PC-3 (cell line): ENCODE data around the gene NXPH4. TPM values are rescaled to one million over a fixed set of nuclear protein-coding genes. Genes with fewer than 3 reads are reported as not detected.

Experiments used
- ATAC-seq: fragments of 200-7000 bp; cut with Tn5 transposase; 2 replicates; pipeline ENCODE4 v1.9.1; 2020; ENCODE audit warnings: mild to moderate bottlenecking, moderate library complexity
- BruUV-seq: library from RNA; stranded (reverse); fragments of 400-500 nt; replicated peaks from 2 replicates; lab custom pipeline; 2021; lab: Mats Ljungman, UMichigan
- CTCF ChIA-PET: fragments of 300-600 bp; sonication (Branson Sonifier 250); formaldehyde crosslinking; loops from one replicate; lab custom pipeline; 2022; ENCODE audit warnings: antibody characterized with exemption; lab: Charles Lee
- POLR2A ChIA-PET: fragments of 300-600 bp; sonication (Branson Sonifier 250); formaldehyde crosslinking; loops from one replicate; lab custom pipeline; 2022; ENCODE audit warnings: antibody characterized with exemption; ENCODE audit not compliant: unreplicated experiment; lab: Charles Lee
- DNase-seq: peaks from one replicate; pipeline ENCODE4 v3.0.0-alpha.2; 2015
- H2AFZ ChIP-seq: fragments of 300-600 bp; sonication (generic); 2 replicates; pipeline ENCODE4 v1.6.0; 2016; ENCODE audit warnings: antibody characterized with exemption, low read length
- H3F3A ChIP-seq: fragments of 300-600 bp; sonication (generic); one replicate; pipeline ENCODE4 v1.6.0; 2017; ENCODE audit warnings: antibody characterized with exemption, low read length, control low read depth, mild to moderate bottlenecking; ENCODE audit not compliant: unreplicated experiment
- H3K27ac ChIP-seq: fragments of 300-600 bp; sonication (generic); 2 replicates; pipeline ENCODE4 v1.5.1; 2016; ENCODE audit warnings: mild to moderate bottlenecking, low read length
- H3K27me3 ChIP-seq: fragments of 300-600 bp; sonication (generic); 2 replicates; pipeline ENCODE4 v1.6.1; 2016; ENCODE audit warnings: low read length, mixed read lengths
- H3K36me3 ChIP-seq: fragments of 300-600 bp; sonication (generic); 2 replicates; pipeline ENCODE4 v1.6.1; 2016; ENCODE audit warnings: low read depth, mixed run types, low read length, mixed read lengths
- H3K4me1 ChIP-seq: fragments of 300-600 bp; sonication (generic); 2 replicates; pipeline ENCODE4 v1.5.1; 2016; ENCODE audit warnings: low read length; ENCODE audit not compliant: insufficient read depth
- H3K4me2 ChIP-seq: fragments of 300-600 bp; sonication (generic); 2 replicates; pipeline ENCODE4 v1.6.0; 2016; ENCODE audit warnings: low read length
- H3K4me3 ChIP-seq: fragments of 300-600 bp; sonication (generic); 2 replicates; pipeline ENCODE4 v1.5.1; 2016; ENCODE audit warnings: mild to moderate bottlenecking, low read length, mixed read lengths
- H3K79me2 ChIP-seq: fragments of 300-600 bp; sonication (generic); 2 replicates; pipeline ENCODE4 v1.6.1; 2017; ENCODE audit warnings: low read length, mixed read lengths
- H3K9ac ChIP-seq: fragments of 300-600 bp; sonication (generic); 2 replicates; pipeline ENCODE4 v1.6.0; 2016; ENCODE audit warnings: mild to moderate bottlenecking, low read length
- H3K9me2 ChIP-seq: fragments of 300-600 bp; sonication (generic); replicated peaks from 2 replicates; pipeline ENCODE4 v1.6.1; 2016; ENCODE audit warnings: mixed run types, low read length, mixed read lengths
- H3K9me3 ChIP-seq: fragments of 300-600 bp; sonication (generic); 2 replicates; pipeline ENCODE4 v1.6.1; 2016; ENCODE audit warnings: low read length, mixed read lengths
- H4K20me1 ChIP-seq: fragments of 300-600 bp; sonication (generic); 2 replicates; pipeline ENCODE4 v1.6.1; 2016; ENCODE audit warnings: low read length, mixed read lengths
- CTCF ChIP-seq: fragments of 300-600 bp; sonication (generic); conservative IDR thresholded peaks from 2 replicates; pipeline ENCODE4 v1.5.1; 2017; ENCODE audit warnings: antibody characterized with exemption, low read depth, mild to moderate bottlenecking, low read length
- EZH2 ChIP-seq: fragments of 300-600 bp; sonication (generic); IDR thresholded peaks from one replicate; pipeline ENCODE4 v1.6.1; 2017; ENCODE audit warnings: antibody characterized with exemption, mild to moderate bottlenecking, low read length; ENCODE audit not compliant: unreplicated experiment
- EZH2phosphoT487 ChIP-seq: fragments of 300-600 bp; sonication (generic); IDR thresholded peaks from 2 replicates; pipeline ENCODE4 v1.6.1; 2018; ENCODE audit warnings: mild to moderate bottlenecking, antibody characterized with exemption, low read length, borderline replicate concordance
- intact Hi-C: fragments of 100-400 bp; cut with micrococcal nuclease; formaldehyde crosslinking; loops from 2 replicates; pipeline ENCODE4 v1.9.0; 2023
- total RNA-seq: library from RNA; depleted of rRNA; stranded (reverse); fragments of >200 nt; gene quantifications from 2 replicates; pipeline ENCODE4 v1.2.3, GENCODE V29; 2014

Gene NXPH4
- total RNA-seq, 1 experiment from 2014 or later, result 15.1 TPM

DNA sequence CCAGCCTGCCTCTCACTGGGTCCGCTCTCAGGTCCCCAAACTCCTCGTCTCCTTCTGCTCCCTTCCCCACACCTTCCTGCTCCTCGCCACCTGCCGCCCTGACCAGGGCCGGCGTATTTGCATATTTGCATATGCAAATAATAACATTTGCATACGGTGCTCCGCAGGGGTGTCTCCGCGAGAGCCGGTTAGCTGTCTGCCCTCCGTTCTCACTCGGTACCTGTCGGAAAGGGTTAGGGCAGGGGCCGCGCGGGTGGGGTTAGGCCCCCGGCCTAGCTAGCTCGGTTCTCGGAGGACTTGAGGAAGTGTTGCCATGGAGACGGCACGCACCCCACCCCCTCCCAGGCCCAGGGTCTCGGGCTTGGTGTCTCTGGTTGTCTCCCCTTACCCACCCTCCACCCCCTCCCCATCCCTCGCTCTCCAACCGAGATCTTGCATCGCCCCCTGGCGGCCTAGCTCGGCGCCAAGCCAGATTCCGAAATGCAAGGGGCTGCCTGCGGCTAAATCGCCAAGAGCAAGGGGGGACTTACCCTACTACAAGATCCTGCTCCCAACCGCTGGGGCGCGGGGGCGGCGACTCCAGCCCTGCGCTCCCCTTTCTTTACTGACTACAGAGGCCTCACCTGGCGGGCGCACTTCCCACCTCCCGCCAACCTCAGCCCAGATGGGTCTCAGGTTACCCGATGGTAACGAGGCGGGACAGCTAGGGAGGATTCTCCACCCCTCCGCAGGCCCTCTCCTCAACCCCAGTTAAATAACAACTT, 26.3 kb downstream of the NXPH4 start:
- ATAC-seq, result peak; percentile 7
- ChIA-PET CTCF (interaction anchor here (0.6 to 2.1 kb wide), 10 partner anchors 13 to 241 kb away, joined by 3 to 24 read pairs (median 4); partner anchors contain the start of gene SHMT2), POLR2A (interaction anchor here (0.6 kb wide), 1 partner anchor 14 kb away, joined by 6 read pairs; the partner anchor contains the start of gene SHMT2)
- intact Hi-C loops, result loop anchor here (1.0 kb wide), 1 partner anchor 29 kb away; no protein-coding TSS in a partner anchor
- no peak overlapping the region for H3K9ac ChIP-seq
- H3K27ac ChIP-seq, result no peak overlapping the region
- BruUV-seq, result no TSS peak
- H3K36me3 ChIP-seq, result no peaks in the 10 kb centered on the region
- H3K27me3 ChIP-seq, result peaks cover 16% of the 10 kb centered on the region
- no peaks in the 10 kb centered on the region for H3K79me2 ChIP-seq
- peak overlapping the region; percentile 68 for H3K4me3 ChIP-seq
- H3F3A ChIP-seq, result no peaks in the 10 kb centered on the region
- H3K9me2 ChIP-seq, result no peaks in the 10 kb centered on the region
- H3K9me3 ChIP-seq, result no peaks in the 10 kb centered on the region
- peak overlapping the region; percentile 99 for H3K4me2 ChIP-seq
- H4K20me1 ChIP-seq, result no peaks in the 10 kb centered on the region
- peaks cover 33% of the 10 kb centered on the region for H3K4me1 ChIP-seq
- peak overlapping the region; percentile 86 for H2AFZ ChIP-seq
- TF ChIP-seq CTCF, result peak; percentile 82
- no peak for TF ChIP-seq EZH2phosphoT487
- DNase-seq, result peak; percentile 68

DNA sequence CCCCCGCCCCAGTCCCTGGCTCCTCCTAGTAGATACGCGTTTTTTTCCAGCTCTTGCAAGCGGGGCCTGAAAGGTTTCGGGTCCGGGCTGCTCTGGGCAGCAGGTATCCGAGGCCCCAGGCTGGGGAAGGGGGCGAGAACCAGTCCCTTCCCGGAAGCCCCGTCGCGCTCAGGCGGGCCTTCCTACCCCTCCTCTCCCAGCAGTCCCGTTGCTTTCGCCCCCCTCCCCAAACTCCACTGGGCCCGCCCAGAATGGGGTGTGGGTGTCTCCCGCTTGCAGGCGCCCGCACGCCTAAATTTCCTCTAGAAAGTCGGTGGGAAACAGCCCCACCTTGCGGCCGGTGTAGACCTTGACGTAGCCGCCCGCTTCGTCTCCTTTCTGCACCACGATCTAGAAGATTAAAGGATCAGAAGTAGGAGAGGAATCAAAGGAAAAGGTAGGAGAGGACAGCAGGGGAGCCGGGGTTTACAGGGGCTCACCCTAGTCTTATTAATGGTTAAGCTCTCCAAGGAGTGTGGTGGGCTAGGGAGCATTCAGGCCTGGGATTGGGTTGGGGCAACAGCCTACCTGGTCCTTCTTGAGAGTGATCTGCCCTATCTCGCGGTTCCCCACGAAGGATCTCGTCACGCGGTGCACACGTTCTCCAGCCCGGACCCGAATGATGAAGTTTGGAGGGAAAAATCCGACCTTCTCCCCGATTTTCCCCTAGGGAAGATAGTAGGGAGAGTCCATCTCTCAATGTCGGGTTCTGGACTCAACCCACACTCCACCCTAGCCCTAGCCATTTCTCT, 27.1 kb downstream of the NXPH4 start:
- peak overlapping the region; percentile 68 for H3K4me3 ChIP-seq
- H3K27me3 ChIP-seq, result peaks cover 16% of the 10 kb centered on the region
- no TSS peak for BruUV-seq
- no peaks in the 10 kb centered on the region for H4K20me1 ChIP-seq
- POLR2A ChIA-PET, result no interaction called here
- H3K79me2 ChIP-seq, result no peaks in the 10 kb centered on the region
- TF ChIP-seq EZH2phosphoT487 (no peak), CTCF (peak; percentile 84), EZH2 (no peak)
- intact Hi-C loops, result loop anchor here (1.0 kb wide), 1 partner anchor 29 kb away; no protein-coding TSS in a partner anchor
- peak overlapping the region; percentile 86 for H2AFZ ChIP-seq
- peak overlapping the region; percentile 99 for H3K4me2 ChIP-seq
- H3F3A ChIP-seq, result no peaks in the 10 kb centered on the region
- peaks cover 31% of the 10 kb centered on the region for H3K4me1 ChIP-seq
- CTCF ChIA-PET, result interaction anchor here (0.6 to 2.1 kb wide), 9 partner anchors 14 to 242 kb away, joined by 3 to 24 read pairs (median 5); partner anchors contain the start of gene SHMT2
- no peaks in the 10 kb centered on the region for H3K36me3 ChIP-seq
- H3K9me2 ChIP-seq, result no peaks in the 10 kb centered on the region
- no peak overlapping the region for H3K9ac ChIP-seq
- peak; percentile 88 for DNase-seq
- no peaks in the 10 kb centered on the region for H3K9me3 ChIP-seq
- H3K27ac ChIP-seq, result no peak overlapping the region
- peak; percentile 23 for ATAC-seq
